Fibroblast of mammary gland (primary cell): ENCODE results near the gene RIOK2.

Experiments used
- DNase-seq: peaks from one replicate; pipeline ENCODE4 v3.0.0-alpha.2; 2010; ENCODE audit warnings: low read depth
- H3K4me3 ChIP-seq: 2 replicates; pipeline ENCODE4 v1.5.1; 2011; ENCODE audit warnings: low read depth, mild to moderate bottlenecking, low read length, moderate library complexity; ENCODE audit not compliant: control insufficient read depth
- CTCF ChIP-seq: conservative IDR thresholded peaks from 2 replicates; pipeline ENCODE4 v1.5.1; 2011; ENCODE audit warnings: low read depth, low read length, inconsistent platforms; ENCODE audit not compliant: control insufficient read depth, insufficient read depth

The RIOK2 gene

GRCh38 chr5:97162045-97162444, 21.0 kb downstream of the RIOK2 start:
- peak; percentile 94 for TF ChIP-seq CTCF
- no peak overlapping the region for H3K4me3 ChIP-seq
- peak; percentile 85 for DNase-seq

DNA sequence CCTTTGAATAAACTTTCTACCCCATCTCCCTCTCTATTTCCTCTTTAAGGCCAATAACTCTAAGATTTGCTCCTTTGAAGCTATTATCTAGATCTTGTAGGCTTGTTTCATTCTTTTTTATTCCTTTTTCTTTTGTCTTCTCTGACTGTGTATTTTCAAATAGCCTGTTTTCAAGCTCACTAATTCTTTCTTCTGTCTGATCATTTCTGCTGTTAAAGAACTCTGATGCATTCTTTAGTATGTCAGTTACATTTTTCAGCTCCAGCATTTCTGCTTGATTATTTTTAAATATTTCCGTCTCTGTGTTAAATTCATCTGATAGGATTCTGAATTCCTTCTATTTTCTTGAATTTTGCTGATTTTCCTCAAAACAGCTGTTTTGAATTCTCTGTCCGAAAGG, 25.4 kb downstream of the RIOK2 start:
- TF ChIP-seq CTCF = no peak
- no peak overlapping the region for H3K4me3 ChIP-seq
- DNase-seq = no peak

- no peak for DNase-seq
- no peak for TF ChIP-seq CTCF
- no peak overlapping the region for H3K4me3 ChIP-seq
These were observed 31.7 kb downstream of the RIOK2 start for GRCh38 chr5:97151370-97151769.

- DNase-seq = no peak
- H3K4me3 ChIP-seq = no peak overlapping the region
- TF ChIP-seq CTCF = no peak
These were observed 32.6 kb downstream of the RIOK2 start for GRCh38 chr5:97150401-97150800.

GRCh38 chr5:97149709-97150108, 33.3 kb downstream of the RIOK2 start:
- no peak overlapping the region for H3K4me3 ChIP-seq
- no peak for TF ChIP-seq CTCF

DNA sequence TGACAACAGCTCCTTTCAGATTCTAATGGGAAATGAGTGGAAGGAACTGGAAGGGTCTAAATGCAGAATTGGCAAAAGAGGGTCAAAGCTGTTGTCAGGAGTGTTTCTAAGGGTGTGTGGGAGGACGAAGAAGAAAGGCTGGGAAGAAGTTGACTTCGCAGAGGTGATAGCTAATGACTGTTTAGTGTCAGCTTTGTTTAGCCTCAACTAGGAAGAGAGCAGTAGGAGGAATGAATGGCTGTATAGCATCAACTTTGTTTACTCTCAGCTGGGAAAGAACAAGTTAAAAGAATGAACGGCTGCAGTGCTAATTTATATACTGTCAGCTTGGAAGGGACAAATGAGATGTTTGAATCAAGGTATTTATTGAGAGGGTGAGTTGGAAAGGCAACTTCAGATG, 34.8 kb downstream of the RIOK2 start:
- H3K4me3 ChIP-seq = no peak overlapping the region
- no peak for DNase-seq
- no peak for TF ChIP-seq CTCF

More at GRCh38 chr5:97149709-97150108, 33.3 kb downstream of the RIOK2 start:
- DNase-seq = no peak

DNA sequence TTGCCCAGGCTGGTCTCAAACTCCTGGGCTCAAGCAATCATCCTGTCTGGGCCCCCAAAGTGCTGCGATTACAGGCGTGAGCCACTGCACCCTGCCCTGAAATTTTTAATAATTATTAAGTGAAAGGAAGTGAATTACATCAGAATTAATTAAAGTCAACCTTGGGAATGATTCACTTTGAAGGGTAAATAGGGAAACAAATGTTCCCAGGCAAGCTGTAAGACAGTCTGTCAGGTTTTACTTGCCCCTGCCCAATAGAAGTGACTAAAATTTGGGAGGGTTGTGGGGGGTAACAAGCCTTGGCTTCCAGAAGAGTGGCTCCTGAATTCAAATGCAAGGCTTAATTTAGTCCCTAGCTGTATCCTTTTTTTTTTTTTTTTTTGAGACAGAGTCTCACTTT, 39.3 kb downstream of the RIOK2 start:
- TF ChIP-seq CTCF = no peak
- DNase-seq = no peak

More for the DNA sequence above, 39.3 kb downstream of the RIOK2 start:
- no peak overlapping the region for H3K4me3 ChIP-seq
